Measurements from ENCODE around the gene RBBP7. TPM values are rescaled to one million over a fixed set of nuclear protein-coding genes. Genes with fewer than 3 reads are reported as not detected.

The RBBP7 gene
- total RNA-seq, 1 donor from 2014 or later, result 115 TPM

- no peak for DNase-seq
- TF ChIP-seq CTCF (IDR thresholded peaks at IDR 0.05; ENCODE audit: borderline replicate concordance), result no peak
- no peak overlapping the region for H3K4me3 ChIP-seq
- no peak overlapping the region for H3K27ac ChIP-seq (replicated peaks)
- peaks cover 16% of the 10 kb centered on the region for H3K4me1 ChIP-seq
- intact Hi-C loops (cut with micrococcal nuclease), result no loop called here
- no peaks in the 10 kb centered on the region for H3K27me3 ChIP-seq (ENCODE audit: low read depth)
- H3K9me3 ChIP-seq (replicated peaks), result no peaks in the 10 kb centered on the region
- H3K36me3 ChIP-seq, result peaks cover 23% of the 10 kb centered on the region
These were observed 27.5 kb downstream of the RBBP7 start for GRCh38 chrX:16842684-16843083.

GRCh38 chrX:16839852-16840460 is 30.2 kb downstream of the RBBP7 start:
- Histone ChIP-seq H3K36me3 (peaks cover 21% of the 10 kb centered on the region), H3K9me3 (replicated peaks) (no peaks in the 10 kb centered on the region), H3K4me3 (no peak overlapping the region), H3K4me1 (peaks cover 16% of the 10 kb centered on the region), H3K27me3 (ENCODE audit: low read depth) (no peaks in the 10 kb centered on the region), H3K27ac (replicated peaks) (peak overlapping the region; percentile 70)
- intact Hi-C loops (cut with micrococcal nuclease), result no loop called here
- no peak for TF ChIP-seq CTCF (IDR thresholded peaks at IDR 0.05; ENCODE audit: borderline replicate concordance)
- DNase-seq, result no peak

GRCh38 chrX:16839219-16839851 is 30.8 kb downstream of the RBBP7 start:
- no peak overlapping the region for H3K4me3 ChIP-seq
- H3K4me1 ChIP-seq, result peaks cover 16% of the 10 kb centered on the region
- no peak for DNase-seq
- H3K9me3 ChIP-seq (replicated peaks), result no peaks in the 10 kb centered on the region
- intact Hi-C loops (cut with micrococcal nuclease), result no loop called here
- no peaks in the 10 kb centered on the region for H3K27me3 ChIP-seq (ENCODE audit: low read depth)
- peak overlapping the region; percentile 70 for H3K27ac ChIP-seq (replicated peaks)
- no peak for TF ChIP-seq CTCF (IDR thresholded peaks at IDR 0.05; ENCODE audit: borderline replicate concordance)
- H3K36me3 ChIP-seq, result peaks cover 17% of the 10 kb centered on the region

- peaks cover 16% of the 10 kb centered on the region for H3K4me1 ChIP-seq
- no peaks in the 10 kb centered on the region for H3K9me3 ChIP-seq (replicated peaks)
- intact Hi-C loops (cut with micrococcal nuclease), result no loop called here
- peaks cover 11% of the 10 kb centered on the region for H3K36me3 ChIP-seq
- H3K4me3 ChIP-seq, result no peak overlapping the region
- TF ChIP-seq CTCF (IDR thresholded peaks at IDR 0.05; ENCODE audit: borderline replicate concordance), result no peak
- H3K27me3 ChIP-seq (ENCODE audit: low read depth), result no peaks in the 10 kb centered on the region
- DNase-seq, result peak; percentile 19
- H3K27ac ChIP-seq (replicated peaks), result peak overlapping the region; percentile 70
These were observed 31.7 kb downstream of the RBBP7 start for GRCh38 chrX:16838202-16839066.

- peaks cover 12% of the 10 kb centered on the region for H3K36me3 ChIP-seq
- peak; percentile 22 for TF ChIP-seq CTCF (IDR thresholded peaks at IDR 0.05; ENCODE audit: borderline replicate concordance)
- intact Hi-C loops (cut with micrococcal nuclease), result no loop called here
- H3K4me1 ChIP-seq, result peaks cover 16% of the 10 kb centered on the region
- H3K27me3 ChIP-seq (ENCODE audit: low read depth), result no peaks in the 10 kb centered on the region
- no peaks in the 10 kb centered on the region for H3K9me3 ChIP-seq (replicated peaks)
- H3K4me3 ChIP-seq, result no peak overlapping the region
- DNase-seq, result no peak
- no peak overlapping the region for H3K27ac ChIP-seq (replicated peaks)
These were observed 33.8 kb downstream of the RBBP7 start for GRCh38 chrX:16836371-16836770.

All from left ventricle myocardium inferior (tissue), 1 donor.